ENCODE results near the gene TNFSF11.

The TNFSF11 gene

GRCh38 chr13:42656161-42656560, 82.2 kb downstream of the TNFSF11 start:
- no peak for DNase-seq

- DNase-seq: no peak
Measured at GRCh38 chr13:42656958-42657357, 83.0 kb downstream of the TNFSF11 start.

Measured in activated effector memory CD4-positive, alpha-beta T cell treated with anti-CD3 and anti-CD28 coated beads, Interleukin-2, amount 50 U/mL, for 16 hours (primary cell).